ENCODE results near the gene RIMS1.

The RIMS1 gene

GRCh38 chr6:71886184-71887005, at the start of gene RIMS1:
Gene RIMS1 (plus strand): TSS chr6:71886550. CDS start chr6:71887024, 474 bp downstream.
- no peak for DNase-seq (ENCODE audit: low read depth in 2 of 3, low spot score in 1 of 3)

GRCh38 chr6:71851214-71851613, 35.1 kb upstream of the RIMS1 start:
- no peak for DNase-seq (ENCODE audit: low read depth in 2 of 3, low spot score in 1 of 3)

- no peak for DNase-seq (ENCODE audit: low read depth in 2 of 3, low spot score in 1 of 3)
Observed at GRCh38 chr6:71852948-71853347, 33.4 kb upstream of the RIMS1 start.

- DNase-seq (ENCODE audit: low read depth in 2 of 3, low spot score in 1 of 3) = no peak
Observed at GRCh38 chr6:71855406-71855805, 30.9 kb upstream of the RIMS1 start.

GRCh38 chr6:71879016-71879415, 7.3 kb upstream of the RIMS1 start:
- DNase-seq (ENCODE audit: low read depth in 2 of 3, low spot score in 1 of 3) = no peak

GRCh38 chr6:71887006-71887743, 825 bp downstream of the RIMS1 start:
- no peak for DNase-seq (ENCODE audit: low read depth in 2 of 3, low spot score in 1 of 3)

GRCh38 chr6:71887744-71888230, 1.4 kb downstream of the RIMS1 start:
- no peak for DNase-seq (ENCODE audit: low read depth in 2 of 3, low spot score in 1 of 3)

GRCh38 chr6:71888756-71889340, 2.5 kb downstream of the RIMS1 start:
- no peak for DNase-seq (ENCODE audit: low read depth in 2 of 3, low spot score in 1 of 3)

GRCh38 chr6:71889366-71889765, 3.0 kb downstream of the RIMS1 start:
- DNase-seq (ENCODE audit: low read depth in 2 of 3, low spot score in 1 of 3) = no peak

GRCh38 chr6:71892641-71893040, 6.3 kb downstream of the RIMS1 start:
- no peak for DNase-seq (ENCODE audit: low read depth in 2 of 3, low spot score in 1 of 3)

- no peak for DNase-seq (ENCODE audit: low read depth in 2 of 3, low spot score in 1 of 3)
Observed at GRCh38 chr6:71900642-71901041, 14.3 kb downstream of the RIMS1 start.

GRCh38 chr6:71902261-71902660, 15.9 kb downstream of the RIMS1 start:
- DNase-seq (ENCODE audit: low read depth in 2 of 3, low spot score in 1 of 3) = no peak

GRCh38 chr6:71906813-71907212, 20.5 kb downstream of the RIMS1 start:
- DNase-seq (ENCODE audit: low read depth in 2 of 3, low spot score in 1 of 3) = no peak

- no peak for DNase-seq (ENCODE audit: low read depth in 2 of 3, low spot score in 1 of 3)
Observed at GRCh38 chr6:71908162-71908765, 21.9 kb downstream of the RIMS1 start.

GRCh38 chr6:71913444-71914234, 27.3 kb downstream of the RIMS1 start:
- DNase-seq (ENCODE audit: low read depth in 2 of 3, low spot score in 1 of 3) = no peak

- DNase-seq (ENCODE audit: low read depth in 2 of 3, low spot score in 1 of 3) = no peak
Observed at GRCh38 chr6:71929047-71929446, 42.7 kb downstream of the RIMS1 start.

- no peak for DNase-seq (ENCODE audit: low read depth in 2 of 3, low spot score in 1 of 3)
Observed at GRCh38 chr6:71933881-71934280, 47.5 kb downstream of the RIMS1 start.

GRCh38 chr6:71965404-71965803, 79.1 kb downstream of the RIMS1 start:
- no peak for DNase-seq (ENCODE audit: low read depth in 2 of 3, low spot score in 1 of 3)

- DNase-seq (ENCODE audit: low read depth in 2 of 3, low spot score in 1 of 3) = no peak
Observed at GRCh38 chr6:71967436-71967835, 81.1 kb downstream of the RIMS1 start.

GRCh38 chr6:71977884-71978283, 91.5 kb downstream of the RIMS1 start:
- no peak for DNase-seq (ENCODE audit: low read depth in 2 of 3, low spot score in 1 of 3)

GRCh38 chr6:71979911-71980310, 93.6 kb downstream of the RIMS1 start:
- no peak for DNase-seq (ENCODE audit: low read depth in 2 of 3, low spot score in 1 of 3)
